Renal pelvis (tissue), 4 donors: Measurements from ENCODE around the gene BMP3. TPM values are rescaled to one million over a fixed set of nuclear protein-coding genes. Genes with fewer than 3 reads are reported as not detected.

Source experiments
- DNase-seq: peaks from one replicate; pipeline ENCODE4 v3.0.0-alpha.2; 2013
- polyA plus RNA-seq, 3 donors: library from polyadenylated mRNA; unstranded; fragments of 120-200 nt; gene quantifications; one replicate each; pipeline ENCODE4 v1.2.1, GENCODE V29; 2013; ENCODE audit not compliant: insufficient read length in 3 of 3

The BMP3 gene
- polyA plus RNA-seq, 3 donors: 14.8 to 18.6 (median 16.2) TPM

GRCh38 chr4:81093720-81094401 is 63.4 kb downstream of the BMP3 start:
- no peak for DNase-seq

- DNase-seq: no peak
These were observed 64.9 kb downstream of the BMP3 start for GRCh38 chr4:81095389-81095788.

- DNase-seq: no peak
These were observed 66.1 kb downstream of the BMP3 start for GRCh38 chr4:81096566-81096965.

- DNase-seq: no peak
These were observed 71.6 kb downstream of the BMP3 start for GRCh38 chr4:81102107-81102506.

- DNase-seq: no peak
These were observed 75.6 kb downstream of the BMP3 start for GRCh38 chr4:81106150-81106549.

Other genes starting within 250 kb of the BMP3 start
- 1 to 10 TPM; 1.6 to 2.2 (median 1.7) TPM for gene PRKG2, start 184.5 kb downstream of the BMP3 start, polyA plus RNA-seq